Kidney (tissue), 14 donors: ENCODE results near the gene C22orf31. TPM values are rescaled to one million over a fixed set of nuclear protein-coding genes. Genes with fewer than 3 reads are reported as not detected.

Source experiments
- DNase-seq, 5 donors: peaks; one replicate each; pipeline ENCODE4 v3.0.0-alpha.2; 2013 to 2020
- FAIRE-seq: peaks from 2 replicates; lab custom pipeline; 2012; peaks lifted over from hg19 to GRCh38; lab: Jason Lieb, UNC
- H3K27ac ChIP-seq, 2 donors: one replicate each; pipeline ENCODE4 v1.7.0; 2013; ENCODE audit warnings: low read depth in 2 of 2, low read length in 2 of 2, inconsistent platforms in 1 of 2
- H3K27me3 ChIP-seq: one replicate; pipeline ENCODE4 v1.7.1; 2013; ENCODE audit warnings: low read length, inconsistent platforms; ENCODE audit not compliant: control insufficient read depth, insufficient read depth
- H3K36me3 ChIP-seq, 3 donors: one replicate each; pipeline versions ENCODE4 v1.7.0 to v1.7.1; 2013; ENCODE audit warnings: low read length in 3 of 3, control low read depth in 1 of 3, inconsistent platforms in 1 of 3; ENCODE audit not compliant: insufficient read depth in 3 of 3, control insufficient read depth in 2 of 3
- H3K4me1 ChIP-seq, 3 donors: one replicate each; pipeline versions ENCODE4 v1.7.0 to v1.7.1; 2013; ENCODE audit warnings: low read length in 3 of 3, inconsistent platforms in 1 of 3, low read depth in 1 of 3; ENCODE audit not compliant: control insufficient read depth in 2 of 3, insufficient read depth in 2 of 3
- H3K4me3 ChIP-seq, 3 donors: one replicate each; pipeline versions ENCODE4 v1.7.0 to v1.8.1; 2013; ENCODE audit warnings: low read length in 3 of 3, control low read depth in 1 of 3, inconsistent platforms in 1 of 3
- H3K9ac ChIP-seq, 3 donors: one replicate each; pipeline versions ENCODE4 v1.7.0 to v1.7.1; 2013; ENCODE audit warnings: low read length in 3 of 3, control low read depth in 1 of 3, inconsistent platforms in 1 of 3
- H3K9me3 ChIP-seq, 3 donors: one replicate each; pipeline versions ENCODE4 v1.7.0 to v1.7.1; 2013; ENCODE audit warnings: low read length in 3 of 3, control low read depth in 1 of 3, inconsistent platforms in 1 of 3; ENCODE audit not compliant: control insufficient read depth in 2 of 3, insufficient read depth in 1 of 3
- CTCF ChIP-seq: IDR thresholded peaks from 3 replicates; pipeline ENCODE4 v1.5.1; 2012; ENCODE audit warnings: mild to moderate bottlenecking, moderate library complexity, borderline replicate concordance; ENCODE audit not compliant: insufficient read depth; ENCODE audit errors: extremely low read depth
- intact Hi-C: fragments of 100-400 bp; cut with DNase I; formaldehyde crosslinking; loops from one replicate; pipeline ENCODE4 v1.11.1; 2022
- polyA plus RNA-seq: library from polyadenylated mRNA; stranded (reverse); fragments of 350-450 nt; fragmentation: Illumina TruSeq; extraction: RNeasy Lipid Tissue Mini Kit (QIAGEN cat#74804); gene quantifications from one replicate; pipeline ENCODE4 v1.2.3, GENCODE V29; 2014; ENCODE audit warnings: low read depth, low replicate concordance; ENCODE audit not compliant: insufficient read depth
- total RNA-seq: library from RNA; stranded (reverse); fragmentation: NEBNext Ultra II Directional; extraction: Animal tissue kit (Norgen Biotek cat#: 25700); gene quantifications from one replicate; pipeline ENCODE4 v1.2.1, GENCODE V29; 2021
- donor health status: control.
- donor health status: control.
- donor health status: control.
- donor health status: control.
- donor health status: control.
- donor health status: DM: yes; HTN: yes; CAD: no.
- donor health status: Normal renal cell carcinoma (clear cell type).

C22orf31 gene
- total and polyA plus RNA-seq, 2 donors from 2014 or later, result not detected

GRCh38 chr22:29081517-29082236 is 20.0 kb upstream of the C22orf31 start:
- intact Hi-C loops, result no loop called here
- no peak for TF ChIP-seq CTCF

GRCh38 chr22:29080106-29080975 is 18.7 kb upstream of the C22orf31 start:
- no peak overlapping the region for H3K27ac ChIP-seq
- peaks cover 8 to 27% (median 21%) of the 10 kb centered on the region in 3 donors for H3K4me1 ChIP-seq
- H3K27me3 ChIP-seq, result no peaks in the 10 kb centered on the region
- DNase-seq (no peak), FAIRE-seq (no peak)
- H3K36me3 ChIP-seq, result peaks cover 0 to 4% (median 0%) of the 10 kb centered on the region in 3 donors
- H3K4me3 ChIP-seq, result no peak overlapping the region
- TF ChIP-seq CTCF, result no peak
- H3K9ac ChIP-seq, result no peak overlapping the region
- intact Hi-C loops, result no loop called here
- no peaks in the 10 kb centered on the region for H3K9me3 ChIP-seq

More at GRCh38 chr22:29081517-29082236, 20.0 kb upstream of the C22orf31 start:
- no peak for DNase-seq
- Histone ChIP-seq H3K9me3 (no peaks in the 10 kb centered on the region), H3K36me3 (peaks cover 0 to 4% (median 0%) of the 10 kb centered on the region in 3 donors), H3K27ac (peak overlapping the region in 1 of 2 donors; percentile 48), H3K27me3 (no peaks in the 10 kb centered on the region), H3K9ac (peak overlapping the region in 1 of 3 donors; percentile 31), H3K4me3 (no peak overlapping the region), H3K4me1 (peaks cover 8 to 27% (median 21%) of the 10 kb centered on the region in 3 donors)
- FAIRE-seq, result no peak

DNA sequence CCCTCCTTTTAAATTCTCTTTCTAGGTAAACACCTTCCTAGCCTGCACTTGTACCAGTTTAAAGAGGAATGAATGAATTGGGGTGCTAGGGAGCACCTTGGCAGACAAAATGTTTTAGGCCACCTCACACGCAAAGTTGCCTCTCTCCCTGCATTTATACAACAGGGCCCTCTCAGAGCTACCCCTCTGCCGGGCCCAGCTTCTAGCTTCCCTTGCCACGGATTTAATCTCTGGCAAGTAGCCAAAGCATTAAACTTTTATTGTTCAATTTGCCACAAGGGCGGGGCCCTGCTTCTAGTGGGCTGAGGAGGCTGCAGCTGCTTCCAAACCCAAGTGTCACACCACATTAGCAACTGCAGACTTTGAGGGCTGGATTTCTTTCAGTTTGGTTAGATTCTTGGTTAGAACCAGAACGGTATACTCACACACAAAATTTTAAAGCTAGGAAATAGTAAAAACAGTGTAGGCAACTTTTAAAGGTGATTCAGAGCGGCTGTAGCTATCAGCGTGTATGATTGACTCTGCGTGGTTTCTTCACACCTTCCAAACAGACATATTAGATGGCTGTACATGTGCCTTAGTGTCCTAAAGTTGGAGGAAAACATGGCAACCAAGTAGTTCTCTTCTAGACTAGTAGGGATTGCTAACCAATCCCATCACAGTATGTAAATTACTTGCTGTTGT is 17.7 kb upstream of the C22orf31 start:
- DNase-seq (peak in 3 of 5 donors; percentile 34 to 70 (median 68)), FAIRE-seq (no peak)
- intact Hi-C loops, result no loop called here
- no peaks in the 10 kb centered on the region for H3K27me3 ChIP-seq
- no peaks in the 10 kb centered on the region for H3K9me3 ChIP-seq
- H3K4me1 ChIP-seq, result peaks cover 8 to 27% (median 25%) of the 10 kb centered on the region in 3 donors
- no peak overlapping the region for H3K4me3 ChIP-seq
- no peak overlapping the region for H3K9ac ChIP-seq
- H3K36me3 ChIP-seq, result peaks cover 0 to 4% (median 0%) of the 10 kb centered on the region in 3 donors
- H3K27ac ChIP-seq, result peak overlapping the region in 1 of 2 donors; percentile 41
- no peak for TF ChIP-seq CTCF
